Upper lobe of left lung (tissue), 6 donors: ENCODE data around the gene MVD. TPM values are rescaled to one million over a fixed set of nuclear protein-coding genes. Genes with fewer than 3 reads are reported as not detected.

Experiments used
- ATAC-seq, 2 donors: fragments of 200-7000 bp; cut with Tn5 transposase; one replicate each; pipeline ENCODE4 v1.9.1; 2022; ENCODE audit warnings: mild to moderate bottlenecking in 2 of 2, moderate library complexity in 2 of 2; ENCODE audit not compliant: low FRiP score in 2 of 2
- DNase-seq, 2 donors: peaks; one replicate each; pipeline ENCODE4 v3.0.0-alpha.2; 2019 to 2020
- H3K27ac ChIP-seq, 4 donors: fragments of 200-600 bp; sonication (generic); one replicate each; pipeline ENCODE4 v1.5.1; 2016 to 2019
- H3K27me3 ChIP-seq, 4 donors: fragments of 200-600 bp; sonication (generic); one replicate each; pipeline ENCODE4 v1.5.1; 2017 to 2019
- H3K36me3 ChIP-seq, 4 donors: fragments of 200-600 bp; sonication (generic); one replicate each; pipeline ENCODE4 v1.5.1; 2016 to 2019
- H3K4me1 ChIP-seq, 4 donors: fragments of 200-600 bp; sonication (generic); one replicate each; pipeline ENCODE4 v1.5.1; 2018 to 2019
- H3K4me3 ChIP-seq, 4 donors: fragments of 200-600 bp; sonication (generic); one replicate each; pipeline ENCODE4 v1.5.1; 2017 to 2019; ENCODE audit warnings: mild to moderate bottlenecking in 2 of 4, moderate library complexity in 1 of 4
- H3K9me3 ChIP-seq, 4 donors: fragments of 200-600 bp; sonication (generic); one replicate each; pipeline ENCODE4 v1.5.1; 2018 to 2019
- CTCF ChIP-seq, 6 experiments: fragments of 450-650 bp in 4 of 6; fragments of 200-600 bp in 2 of 6; sonication (generic) in 2 of 6; IDR thresholded peaks; one replicate each; pipeline ENCODE4 v1.5.1; 2016 to 2019; ENCODE audit warnings: antibody characterized with exemption in 6 of 6
- EP300 ChIP-seq, 4 donors: sonication (generic); formaldehyde crosslinking; IDR thresholded peaks; one replicate each; pipeline ENCODE4 v1.5.1; 2017; ENCODE audit warnings: antibody characterized with exemption in 4 of 4, control low read depth in 2 of 4
- POLR2A ChIP-seq, 4 donors: fragments of 450-650 bp; IDR thresholded peaks; one replicate each; pipeline ENCODE4 v1.5.1; 2016 to 2017; ENCODE audit warnings: antibody characterized with exemption in 4 of 4, mild to moderate bottlenecking in 2 of 4
- POLR2AphosphoS5 ChIP-seq, 2 donors: sonication (generic); formaldehyde crosslinking; IDR thresholded peaks; one replicate each; pipeline ENCODE4 v1.5.1; 2017; ENCODE audit warnings: antibody characterized with exemption in 2 of 2
- WGBS, 2 donors: methylation state at CpG; one replicate each; pipeline ENCODE4 v1.1.5; 2017 to 2018; 5-methylcytosine and 5-hydroxymethylcytosine counted together
- total RNA-seq, 6 donors: library from RNA; depleted of rRNA in 4 of 6; stranded (reverse); fragments of >200 nt in 4 of 6; gene quantifications; one replicate each; pipeline versions ENCODE4 v1.1.0 to v1.2.1, GENCODE V29; 2016 to 2021
- donor health status: DM: no; HTN: no; CAD: no; lungs with moderate emphysema.
- donor health status: DM: no; HTN: yes; CAD: no; lungs with severe emphysema.

MVD gene
- total RNA-seq, 6 donors from 2014 or later = 38.1 to 114 (median 90.5) TPM

GRCh38 chr16:88694221-88695087 lies 31.6 kb upstream of the MVD start:
- Histone ChIP-seq H3K9me3 (no peaks in the 10 kb centered on the region), H3K36me3 (peaks cover 12 to 37% (median 33%) of the 10 kb centered on the region in 4 donors), H3K27ac (no peak overlapping the region), H3K4me3 (no peak overlapping the region), H3K27me3 (no peaks in the 10 kb centered on the region), H3K4me1 (peaks cover 0 to 44% (median 10%) of the 10 kb centered on the region in 4 donors)
- ATAC-seq = no peak
- DNase-seq = peak in 1 of 2 donors; percentile 75
- 91 to 100% methylated on average over 5 to 37 of the region's 37 CpGs for WGBS, 2 donors
- TF ChIP-seq CTCF (IDR thresholded peaks at IDR 0.05) (no peak), EP300 (IDR thresholded peaks at IDR 0.05) (no peak), POLR2A (IDR thresholded peaks at IDR 0.05) (no peak), POLR2AphosphoS5 (IDR thresholded peaks at IDR 0.05) (no peak)

GRCh38 chr16:88693420-88694177 lies 30.7 kb upstream of the MVD start:
- no peak for ATAC-seq
- WGBS, 2 donors = 82 to 94% methylated on average over 12 to 23 of the region's 39 CpGs
- TF ChIP-seq POLR2AphosphoS5 (IDR thresholded peaks at IDR 0.05) = no peak
- TF ChIP-seq CTCF (IDR thresholded peaks at IDR 0.05) = no peak
- TF ChIP-seq EP300 (IDR thresholded peaks at IDR 0.05) = no peak

GRCh38 chr16:88692861-88693260 lies 30.0 kb upstream of the MVD start:
- Histone ChIP-seq H3K4me3 (no peak overlapping the region), H3K27ac (no peak overlapping the region), H3K27me3 (no peaks in the 10 kb centered on the region), H3K4me1 (peaks cover 0 to 30% (median 5%) of the 10 kb centered on the region in 4 donors), H3K36me3 (peaks cover 6 to 21% (median 17%) of the 10 kb centered on the region in 4 donors), H3K9me3 (no peaks in the 10 kb centered on the region)
- no peak for DNase-seq
- no peak for ATAC-seq
- no peak for TF ChIP-seq EP300 (IDR thresholded peaks at IDR 0.05)
- no peak for TF ChIP-seq POLR2AphosphoS5 (IDR thresholded peaks at IDR 0.05)
- 80 to 82% methylated on average over 9 to 10 of the region's 10 CpGs for WGBS, 2 donors

More at GRCh38 chr16:88693420-88694177, 30.7 kb upstream of the MVD start:
- no peak overlapping the region for H3K4me3 ChIP-seq
- peaks cover 0 to 38% (median 7%) of the 10 kb centered on the region in 4 donors for H3K4me1 ChIP-seq
- H3K9me3 ChIP-seq = no peaks in the 10 kb centered on the region
- no peak overlapping the region for H3K27ac ChIP-seq
- no peaks in the 10 kb centered on the region for H3K27me3 ChIP-seq
- H3K36me3 ChIP-seq = peaks cover 12 to 28% (median 24%) of the 10 kb centered on the region in 4 donors
- DNase-seq = peak in 1 of 2 donors; percentile 74

- ATAC-seq = peak; percentile 36 to 56
- Histone ChIP-seq H3K27ac (peak overlapping the region in 2 of 4 donors; percentile 26 to 48), H3K9me3 (no peaks in the 10 kb centered on the region), H3K4me1 (peaks cover under 1 to 23% (median 2%) of the 10 kb centered on the region in 4 donors), H3K27me3 (no peaks in the 10 kb centered on the region), H3K4me3 (no peak overlapping the region), H3K36me3 (peaks cover 0 to 13% (median 9%) of the 10 kb centered on the region in 4 donors)
- TF ChIP-seq POLR2A (IDR thresholded peaks at IDR 0.05) (no peak), EP300 (IDR thresholded peaks at IDR 0.05) (no peak), CTCF (IDR thresholded peaks at IDR 0.05) (no peak), POLR2AphosphoS5 (IDR thresholded peaks at IDR 0.05) (no peak)
- 64% methylated on average over 10 to 25 of the region's 26 CpGs for WGBS, 2 donors
- DNase-seq = peak; percentile 75 to 89
Measured at GRCh38 chr16:88691924-88692560, 29.2 kb upstream of the MVD start.
